OCI-LY3 (cell line): ENCODE data around the gene TLCD3B.

ENCODE experiments used
- CTCF ChIP-seq: fragments of 200-600, 300-600 bp; sonication (generic); IDR thresholded peaks from 2 replicates; pipeline ENCODE4 v1.5.1; 2014; ENCODE audit warnings: antibody characterized with exemption, low read length, low read depth
- EZH2phosphoT487 ChIP-seq: fragments of 200-600 bp; shearing (Covaris generic); IDR thresholded peaks from 2 replicates; pipeline ENCODE4 v1.6.1; 2018; ENCODE audit warnings: antibody characterized with exemption, mixed run types, low read depth

- TF ChIP-seq CTCF, result no peak
- no peak for TF ChIP-seq EZH2phosphoT487
These were observed 20.0 kb downstream of the TLCD3B start, which contains the start of gene DOC2A for GRCh38 chr16:30010844-30011713.
